Activated naive CD8-positive, alpha-beta T cell (primary cell): ENCODE results near the gene NEK6.

Experiments
- H3K27ac Mint-ChIP-seq: one replicate; pipeline ENCODE4 v1.8.0; 2021; ENCODE audit warnings: mixed read lengths
- H3K27me3 Mint-ChIP-seq: one replicate; pipeline ENCODE4 v1.8.0; 2021; ENCODE audit warnings: mixed read lengths
- H3K36me3 Mint-ChIP-seq: one replicate; pipeline ENCODE4 v1.8.0; 2021; ENCODE audit warnings: mixed read lengths
- H3K4me1 Mint-ChIP-seq: one replicate; pipeline ENCODE4 v1.8.0; 2021; ENCODE audit warnings: low read depth, mixed read lengths
- H3K4me3 Mint-ChIP-seq: one replicate; pipeline ENCODE4 v1.8.0; 2021; ENCODE audit warnings: mild to moderate bottlenecking, mixed read lengths
- H3K9me3 Mint-ChIP-seq: one replicate; pipeline ENCODE4 v1.8.0; 2021; ENCODE audit warnings: low read depth, mixed read lengths

The NEK6 gene

DNA sequence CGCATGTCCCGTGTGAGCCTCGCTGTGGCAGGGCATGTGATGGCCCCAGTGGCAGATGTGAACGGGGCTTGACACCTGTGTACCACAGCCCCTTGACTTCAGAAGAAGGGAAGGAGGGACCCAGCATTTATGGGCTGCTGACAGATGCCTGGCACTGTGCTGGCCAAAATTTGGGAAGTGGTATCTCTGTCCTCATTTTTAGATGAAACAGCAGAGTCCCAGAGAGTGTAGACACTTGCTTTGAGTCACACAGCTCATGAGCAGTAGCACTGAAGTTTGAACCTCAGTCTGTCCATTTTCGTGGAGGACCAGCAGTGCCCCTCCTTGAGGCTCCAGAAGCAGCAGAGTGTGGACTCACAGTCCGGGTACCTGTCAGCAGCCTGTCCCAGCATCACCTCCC lies 16.5 kb downstream of the NEK6 start:
- Mint-ChIP-seq H3K4me3 (no peak overlapping the region), H3K27me3 (no peaks in the 10 kb centered on the region), H3K9me3 (no peaks in the 10 kb centered on the region), H3K4me1 (no peaks in the 10 kb centered on the region), H3K36me3 (no peaks in the 10 kb centered on the region), H3K27ac (no peak overlapping the region)

DNA sequence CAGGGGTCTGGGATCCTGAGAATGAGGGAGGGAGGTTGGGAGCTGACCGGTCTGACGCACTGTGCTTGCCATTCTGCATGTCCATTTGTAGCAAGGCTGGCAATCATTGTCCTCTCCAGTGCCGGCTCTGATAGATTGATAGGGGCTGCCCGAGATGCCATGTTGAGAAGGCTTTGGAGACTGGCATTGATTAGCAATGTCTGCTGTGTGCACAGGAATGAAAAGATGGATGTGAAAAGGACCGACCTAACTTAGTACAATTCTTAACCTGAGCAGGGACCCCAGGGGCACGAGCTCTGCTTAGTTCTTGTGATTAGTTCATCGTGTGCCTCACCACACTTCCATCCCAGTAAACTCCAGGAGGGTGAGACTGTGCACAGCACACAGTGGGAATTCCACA lies 17.0 kb downstream of the NEK6 start:
- no peaks in the 10 kb centered on the region for H3K27me3 Mint-ChIP-seq
- H3K9me3 Mint-ChIP-seq = no peaks in the 10 kb centered on the region
- no peak overlapping the region for H3K4me3 Mint-ChIP-seq
- H3K36me3 Mint-ChIP-seq = no peaks in the 10 kb centered on the region
- H3K27ac Mint-ChIP-seq = no peak overlapping the region
- no peaks in the 10 kb centered on the region for H3K4me1 Mint-ChIP-seq

DNA sequence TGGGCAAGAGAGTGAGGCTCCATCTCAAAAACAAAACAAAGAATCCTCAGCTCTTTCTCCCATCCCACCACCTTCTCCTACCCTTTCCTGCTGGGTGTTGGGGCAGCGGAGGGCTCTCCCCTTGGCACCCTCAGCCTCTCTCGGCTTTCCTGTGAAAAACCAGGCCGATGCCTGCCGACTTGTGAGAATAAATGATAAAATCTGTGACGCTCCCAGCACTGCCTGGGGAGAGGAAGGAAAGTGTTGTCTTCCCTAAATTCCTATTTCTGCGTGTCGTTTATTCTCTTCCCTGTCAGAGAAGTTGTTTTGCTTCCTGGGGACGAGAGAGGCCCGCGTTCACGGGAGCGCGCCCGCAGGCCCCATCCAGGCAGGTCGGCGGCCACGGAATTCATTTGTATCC lies 19.7 kb downstream of the NEK6 start:
- Mint-ChIP-seq H3K4me3 (no peak overlapping the region), H3K36me3 (no peaks in the 10 kb centered on the region), H3K27me3 (no peaks in the 10 kb centered on the region), H3K27ac (no peak overlapping the region), H3K9me3 (no peaks in the 10 kb centered on the region), H3K4me1 (no peaks in the 10 kb centered on the region)

DNA sequence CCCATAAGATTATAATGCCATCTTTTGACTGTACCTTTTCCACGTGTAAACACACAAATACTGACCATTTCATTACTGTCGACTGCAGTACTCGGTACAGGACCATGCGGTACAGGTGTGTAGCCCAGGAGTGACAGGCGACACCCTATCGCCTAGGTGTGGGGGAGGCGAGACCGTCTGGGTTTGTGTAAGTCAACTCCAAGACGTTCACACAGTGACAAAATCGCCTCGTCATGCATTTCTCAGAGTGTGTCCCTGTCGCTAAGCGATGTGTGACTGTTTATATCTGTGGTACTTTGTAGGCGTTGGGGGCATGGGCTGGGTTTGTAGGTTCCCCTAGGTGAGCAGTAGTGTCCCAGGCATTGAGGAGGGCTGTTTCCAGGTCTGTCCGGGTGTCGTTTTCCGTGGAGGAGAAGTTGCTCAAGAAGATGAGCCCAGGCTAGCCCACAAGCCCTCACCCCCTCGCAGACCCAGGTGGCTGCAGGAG lies 20.3 kb downstream of the NEK6 start:
- Mint-ChIP-seq H3K27ac (no peak overlapping the region), H3K27me3 (no peaks in the 10 kb centered on the region), H3K9me3 (no peaks in the 10 kb centered on the region), H3K4me1 (no peaks in the 10 kb centered on the region), H3K4me3 (no peak overlapping the region), H3K36me3 (no peaks in the 10 kb centered on the region)

DNA sequence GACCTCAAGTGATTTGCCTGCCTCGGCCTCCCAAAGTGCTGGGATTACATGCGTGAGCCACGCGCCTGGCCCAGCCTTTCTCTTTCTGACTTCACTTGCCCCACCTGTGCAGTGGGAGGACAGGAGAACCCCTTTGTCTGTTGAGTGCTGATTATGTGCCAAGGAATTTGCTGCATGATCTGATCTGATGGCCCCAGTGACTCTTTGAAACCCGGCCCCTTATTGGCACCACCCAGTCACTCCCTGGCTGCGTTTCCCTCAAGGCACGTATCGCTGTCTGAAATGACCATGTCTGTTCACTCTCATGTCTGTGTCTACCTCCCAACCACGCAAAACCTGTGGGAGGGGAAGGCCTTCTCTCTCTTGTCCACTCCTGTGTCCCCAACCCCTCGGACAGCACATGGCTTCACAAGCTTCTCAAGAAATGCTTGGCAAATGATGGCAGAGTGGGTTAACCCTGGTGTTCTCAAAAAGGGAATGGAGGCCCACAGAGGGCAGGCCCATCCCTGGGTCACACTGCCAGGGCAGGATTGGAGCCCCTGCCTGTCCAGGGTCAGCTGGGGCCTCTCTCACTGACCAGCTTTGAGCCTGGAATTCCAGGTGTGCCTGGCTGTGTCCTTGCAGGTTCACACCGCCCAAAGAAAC lies 21.9 kb downstream of the NEK6 start:
- Mint-ChIP-seq H3K9me3 (no peaks in the 10 kb centered on the region), H3K27me3 (no peaks in the 10 kb centered on the region), H3K27ac (no peak overlapping the region), H3K4me1 (no peaks in the 10 kb centered on the region), H3K4me3 (no peak overlapping the region), H3K36me3 (no peaks in the 10 kb centered on the region)

DNA sequence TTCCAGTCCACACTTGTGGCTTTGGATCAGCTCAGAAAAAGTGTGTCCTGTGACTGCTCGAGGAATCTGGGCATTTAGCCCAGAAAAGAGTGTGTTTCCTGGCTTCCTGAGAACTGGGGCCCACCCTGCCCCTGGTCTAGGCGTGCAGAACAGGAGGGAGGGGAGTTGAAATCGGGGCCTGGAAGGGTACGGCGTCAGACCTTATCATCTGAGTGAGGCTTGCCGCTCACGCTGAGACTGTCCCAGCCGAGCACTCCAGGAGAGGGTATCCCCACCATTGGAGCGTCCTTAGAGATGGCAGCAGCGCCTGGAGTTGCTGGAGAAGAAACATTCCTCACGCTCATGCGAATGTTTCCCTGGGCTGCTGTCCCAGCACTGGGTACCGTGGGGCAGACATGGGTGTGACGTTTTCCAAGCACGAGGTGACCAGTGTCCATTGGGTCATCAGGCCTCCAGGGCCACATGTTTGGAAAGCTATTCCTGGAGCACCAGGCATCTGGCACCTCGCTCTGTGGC lies 22.5 kb downstream of the NEK6 start:
- Mint-ChIP-seq H3K36me3 (no peaks in the 10 kb centered on the region), H3K4me3 (no peak overlapping the region), H3K9me3 (no peaks in the 10 kb centered on the region), H3K4me1 (peaks cover 1% of the 10 kb centered on the region), H3K27ac (no peak overlapping the region), H3K27me3 (no peaks in the 10 kb centered on the region)

DNA sequence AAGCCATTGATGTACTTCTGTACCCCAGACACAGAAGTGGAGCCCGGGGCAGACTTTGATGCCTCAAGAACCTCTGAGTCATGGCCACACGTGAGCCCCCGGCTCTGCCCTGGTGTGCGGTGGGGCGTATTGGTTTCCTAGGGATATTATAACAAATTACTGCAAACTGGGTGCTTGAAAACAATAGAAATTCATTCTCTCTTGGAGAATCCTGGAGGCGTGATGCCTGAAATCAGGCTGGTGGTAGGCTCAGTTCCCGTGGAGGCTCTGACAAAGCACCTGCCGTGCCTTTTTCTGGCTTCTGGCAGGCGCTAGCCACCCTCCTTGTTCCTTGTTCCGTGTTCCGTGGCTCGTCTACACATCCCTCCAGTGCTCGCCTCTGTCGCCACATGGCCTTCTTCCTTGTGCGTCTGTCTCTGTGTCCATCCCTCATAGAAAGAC lies 24.2 kb downstream of the NEK6 start:
- no peaks in the 10 kb centered on the region for H3K27me3 Mint-ChIP-seq
- no peak overlapping the region for H3K27ac Mint-ChIP-seq
- peaks cover 17% of the 10 kb centered on the region for H3K4me1 Mint-ChIP-seq
- no peak overlapping the region for H3K4me3 Mint-ChIP-seq
- H3K36me3 Mint-ChIP-seq = no peaks in the 10 kb centered on the region
- H3K9me3 Mint-ChIP-seq = no peaks in the 10 kb centered on the region

DNA sequence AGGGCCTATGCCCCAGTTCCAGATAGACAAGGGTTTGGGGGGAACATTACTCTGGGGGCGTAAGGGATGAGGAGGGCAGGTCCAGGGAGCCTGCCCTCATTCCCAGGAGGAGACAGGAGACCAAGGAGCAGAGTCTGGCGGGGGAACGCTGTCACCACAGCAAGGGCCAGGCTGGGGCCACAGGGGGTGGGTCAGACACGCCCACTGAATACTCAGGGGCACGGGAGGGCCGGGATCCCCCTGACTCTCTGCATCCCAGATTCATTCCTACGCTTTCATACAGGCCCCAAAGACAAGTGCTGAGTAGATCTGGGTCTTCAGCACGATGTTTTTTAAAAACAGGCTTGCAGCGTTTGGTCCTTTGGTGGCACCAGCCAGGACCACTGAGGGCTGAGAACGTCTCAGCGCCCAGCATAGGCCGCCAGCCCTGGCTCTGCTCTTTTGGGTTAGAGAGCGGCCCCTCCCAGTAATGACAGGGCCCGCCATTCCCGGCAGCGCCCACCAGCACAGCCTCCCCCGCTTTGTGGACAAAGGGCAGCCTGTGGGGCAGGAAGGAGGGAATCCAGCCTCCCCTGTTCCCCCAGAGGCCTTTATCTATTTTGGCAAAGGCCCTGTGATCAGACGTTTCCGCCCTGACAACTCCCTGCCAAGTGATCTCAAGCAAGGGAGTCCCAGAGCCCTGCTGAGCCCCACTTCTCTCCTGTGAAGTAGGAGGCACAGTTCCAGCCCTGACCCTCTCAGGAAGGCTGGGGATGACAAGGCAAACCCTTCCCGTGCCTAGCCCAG lies 24.9 kb downstream of the NEK6 start:
- Mint-ChIP-seq H3K4me1 (peaks cover 21% of the 10 kb centered on the region), H3K27ac (no peak overlapping the region), H3K36me3 (no peaks in the 10 kb centered on the region), H3K27me3 (no peaks in the 10 kb centered on the region), H3K4me3 (no peak overlapping the region), H3K9me3 (no peaks in the 10 kb centered on the region)

DNA sequence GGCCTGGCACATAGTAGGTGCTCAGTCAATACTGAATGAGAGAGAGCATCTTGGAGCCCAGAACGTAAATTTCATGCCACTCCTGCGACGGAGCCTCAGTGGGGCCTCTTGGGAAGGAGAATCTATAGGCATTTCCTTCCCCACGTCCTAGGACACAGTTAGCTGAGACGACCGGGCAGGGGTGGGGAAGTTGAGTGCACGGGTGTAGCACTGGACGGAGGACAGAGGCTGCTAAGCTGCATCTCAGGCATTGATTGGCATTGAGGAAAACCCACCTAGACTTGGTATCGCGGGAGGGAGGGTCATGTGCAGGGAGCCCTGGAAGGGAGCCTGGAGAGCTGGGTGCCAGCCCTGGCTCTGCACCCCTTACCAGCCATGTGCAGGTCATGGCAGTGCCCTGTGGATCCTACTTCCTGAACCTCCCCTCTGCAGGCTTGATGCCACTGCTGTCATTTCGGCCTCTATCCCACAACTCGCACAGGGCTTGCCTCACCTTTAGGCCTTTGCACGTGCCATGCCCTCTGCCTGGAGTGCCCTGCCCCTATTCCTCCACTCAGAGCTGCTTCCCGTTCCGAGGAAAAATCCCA lies 25.6 kb downstream of the NEK6 start:
- Mint-ChIP-seq H3K36me3 (no peaks in the 10 kb centered on the region), H3K27ac (no peak overlapping the region), H3K9me3 (no peaks in the 10 kb centered on the region), H3K4me1 (peaks cover 22% of the 10 kb centered on the region), H3K4me3 (no peak overlapping the region), H3K27me3 (no peaks in the 10 kb centered on the region)

DNA sequence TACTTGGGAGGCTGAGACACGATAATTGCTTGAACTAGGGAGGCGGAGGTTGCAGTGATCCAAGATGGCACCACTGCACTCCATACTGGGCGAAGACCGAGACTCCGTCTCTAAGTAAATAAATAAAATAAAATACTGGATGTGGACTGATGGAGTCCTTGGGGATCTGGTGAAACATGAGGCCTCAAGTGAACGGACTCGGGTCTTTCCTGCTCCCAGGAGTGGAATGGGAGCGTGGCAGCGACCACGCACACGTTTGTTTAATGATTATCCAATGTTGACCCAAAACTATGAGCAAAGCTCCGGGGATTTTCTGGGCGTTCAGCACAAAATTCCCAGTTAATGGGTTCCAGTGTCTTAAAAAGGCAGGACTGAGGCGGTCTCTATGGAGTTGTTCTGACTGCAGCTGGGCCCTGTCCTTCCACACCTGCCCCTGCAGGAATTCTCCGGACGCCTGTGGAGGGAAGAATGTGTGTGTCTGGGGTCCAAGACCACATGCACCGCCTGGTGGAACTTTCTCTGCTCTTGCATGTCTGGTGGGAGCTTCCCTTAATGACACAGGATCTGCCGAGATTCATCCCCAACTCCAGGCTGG lies 26.6 kb downstream of the NEK6 start:
- Mint-ChIP-seq H3K4me1 (peaks cover 26% of the 10 kb centered on the region), H3K27ac (no peak overlapping the region), H3K4me3 (no peak overlapping the region), H3K9me3 (no peaks in the 10 kb centered on the region), H3K27me3 (peaks cover 1% of the 10 kb centered on the region), H3K36me3 (peaks cover 2% of the 10 kb centered on the region)

DNA sequence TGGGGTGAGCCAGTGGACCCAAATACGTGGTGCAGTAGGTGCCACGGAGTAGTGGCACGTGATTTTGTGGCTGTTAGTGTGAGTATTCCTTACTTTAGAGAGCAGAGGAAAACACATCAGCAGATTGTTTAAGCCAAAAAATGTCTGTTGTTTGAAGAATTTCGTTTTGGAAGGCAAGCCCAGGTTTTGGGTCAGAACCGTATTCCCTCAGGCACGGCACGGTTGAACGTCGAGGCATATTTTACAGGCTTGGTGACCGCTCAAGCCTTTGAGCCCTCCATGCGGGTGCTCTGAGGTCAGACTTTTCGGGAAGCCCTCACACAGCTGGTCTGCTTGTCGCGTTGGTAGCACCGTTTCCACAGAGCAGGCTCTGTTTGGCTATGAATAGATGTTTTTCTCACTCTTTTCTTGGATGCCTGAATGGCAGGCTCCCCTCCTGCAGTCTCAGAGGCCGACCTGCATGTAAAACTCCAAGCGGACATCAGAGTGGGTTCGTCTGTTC lies 27.2 kb downstream of the NEK6 start:
- Mint-ChIP-seq H3K36me3 (peaks cover 2% of the 10 kb centered on the region), H3K4me3 (peak overlapping the region; percentile 22), H3K27me3 (peaks cover 1% of the 10 kb centered on the region), H3K9me3 (no peaks in the 10 kb centered on the region), H3K27ac (no peak overlapping the region), H3K4me1 (peaks cover 26% of the 10 kb centered on the region)

DNA sequence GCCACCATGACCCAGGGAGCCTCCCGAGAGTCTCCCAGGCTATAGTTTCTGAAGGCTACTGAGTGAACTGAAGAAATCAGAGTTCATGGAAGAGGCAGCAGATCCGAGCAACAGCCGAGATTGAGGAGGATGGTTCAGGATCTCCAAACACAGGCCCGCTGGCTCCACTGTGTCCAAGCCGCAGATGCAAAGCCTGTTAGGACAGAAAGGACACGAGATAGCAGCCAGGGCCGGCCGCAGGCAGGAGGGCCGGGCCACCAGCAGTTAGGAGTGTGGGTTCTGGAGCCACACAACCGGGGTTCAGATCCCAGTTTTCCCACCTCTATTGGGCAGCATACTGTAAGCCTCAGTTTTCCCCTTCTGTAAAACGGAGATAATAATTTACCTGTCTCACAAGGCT lies 27.7 kb downstream of the NEK6 start:
- H3K27me3 Mint-ChIP-seq = peaks cover 1% of the 10 kb centered on the region
- no peaks in the 10 kb centered on the region for H3K9me3 Mint-ChIP-seq
- peaks cover 26% of the 10 kb centered on the region for H3K4me1 Mint-ChIP-seq
- peak overlapping the region; percentile 79 for H3K4me3 Mint-ChIP-seq
- H3K27ac Mint-ChIP-seq = peak overlapping the region; percentile 97
- H3K36me3 Mint-ChIP-seq = peaks cover 2% of the 10 kb centered on the region

DNA sequence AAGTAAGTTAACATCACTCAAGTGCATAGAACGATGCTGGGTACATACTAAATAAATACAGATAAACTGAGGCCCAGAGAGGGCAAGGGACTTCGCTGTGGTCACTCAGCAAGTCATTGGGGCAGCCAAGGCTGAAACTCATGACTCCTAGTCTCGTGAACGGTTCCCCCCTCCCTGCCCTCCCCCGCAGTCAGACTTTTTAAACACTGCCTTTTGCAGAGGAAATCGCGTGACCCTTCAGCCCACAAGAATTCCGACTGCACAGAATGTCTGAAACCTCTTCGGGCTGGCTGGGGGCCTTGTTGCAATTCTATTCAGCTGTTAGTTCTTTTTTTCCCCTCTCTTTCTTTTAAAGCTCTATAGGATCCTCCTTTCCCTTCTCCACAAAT lies 28.1 kb downstream of the NEK6 start:
- Mint-ChIP-seq H3K9me3 (no peaks in the 10 kb centered on the region), H3K36me3 (peaks cover 2% of the 10 kb centered on the region), H3K4me1 (peaks cover 28% of the 10 kb centered on the region), H3K27ac (peak overlapping the region; percentile 97), H3K27me3 (peaks cover 1% of the 10 kb centered on the region), H3K4me3 (peak overlapping the region; percentile 79)

DNA sequence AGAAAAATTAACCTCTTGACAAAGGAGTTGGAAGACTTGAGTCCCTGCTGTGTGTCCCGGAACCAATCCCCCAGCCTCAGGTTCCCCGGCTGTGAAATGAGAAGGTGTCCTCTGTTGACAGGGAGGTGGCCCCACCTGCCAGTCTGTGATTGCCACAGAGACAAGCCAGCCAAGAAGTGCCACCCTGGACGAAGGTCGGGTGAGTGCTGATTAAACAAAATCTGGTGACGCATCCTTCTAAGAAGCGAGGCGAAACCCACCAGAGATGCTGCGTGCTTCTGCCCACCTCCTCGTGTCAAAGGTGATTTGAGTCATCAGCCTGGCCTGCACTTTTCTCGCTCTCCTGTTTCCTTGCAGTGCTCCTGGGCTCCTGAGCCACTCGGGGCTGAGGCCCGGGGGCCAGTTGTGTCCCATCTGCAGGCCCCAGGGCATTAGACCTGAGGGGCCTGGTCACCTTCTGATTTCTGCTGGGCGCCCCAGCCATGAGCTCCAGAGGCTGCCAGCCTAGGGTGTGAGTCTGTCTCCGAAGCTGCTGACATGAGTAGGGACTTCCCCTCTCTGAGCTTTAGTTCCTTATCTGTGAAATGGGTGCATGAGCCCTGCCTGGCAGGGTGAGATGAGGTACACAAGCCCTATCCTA lies 28.7 kb downstream of the NEK6 start:
- Mint-ChIP-seq H3K4me1 (peaks cover 33% of the 10 kb centered on the region), H3K27me3 (peaks cover 1% of the 10 kb centered on the region), H3K27ac (peak overlapping the region; percentile 97), H3K4me3 (peak overlapping the region; percentile 79), H3K9me3 (no peaks in the 10 kb centered on the region), H3K36me3 (peaks cover 2% of the 10 kb centered on the region)
